Measurements from ENCODE around the gene RBBP8. TPM values are rescaled to one million over a fixed set of nuclear protein-coding genes. Genes with fewer than 3 reads are reported as not detected.

The RBBP8 gene
- total RNA-seq, 5 donors from 2014 or later (not counting 1 experiment from before 2014, with no cell fraction given): 2.9 to 5.8 (median 4.1) TPM

GRCh38 chr18:22977847-22978701 is 44.9 kb downstream of the RBBP8 start:
- H3K27ac ChIP-seq (ENCODE audit: low read length): no peak overlapping the region
- no peak overlapping the region for H3K27ac Mint-ChIP-seq
- no peak overlapping the region for H3K4me3 Mint-ChIP-seq
- H3K27me3 ChIP-seq (replicated peaks in 1 of 2; ENCODE audit: control insufficient read depth in 2 of 2, extremely low read depth in 1 of 2, insufficient read depth in 2 of 2, low read length in 1 of 2): no peaks in the 10 kb centered on the region
- H3K36me3 ChIP-seq (ENCODE audit: control insufficient read depth in 2 of 2, extremely low read depth in 1 of 2, insufficient read depth in 1 of 2, low read length in 1 of 2): no peaks in the 10 kb centered on the region
- no peaks in the 10 kb centered on the region for H3K9me3 Mint-ChIP-seq
- ChIA-PET POLR2A (interaction anchor here in 1 of 2 donors (0.6 to 1.0 kb wide), 4 partner anchors 12 to 466 kb away, joined by 3 to 6 read pairs (median 4); no protein-coding TSS in a partner anchor), CTCF (interaction anchor here (0.6 to 1.4 kb wide), 4 partner anchors 10 to 121 kb away, joined by 3 to 6 read pairs (median 3); partner anchors contain the start of gene RBBP8 (in 1 of the 2))
- H3K36me3 Mint-ChIP-seq: no peaks in the 10 kb centered on the region
- no peaks in the 10 kb centered on the region for H3K9me3 ChIP-seq
- no peak overlapping the region for H3K4me3 ChIP-seq (ENCODE audit: control insufficient read depth in 1 of 2, extremely low read depth in 1 of 2, low read length in 1 of 2)
- ATAC-seq (replicated peaks in 1 of 4) (no peak), DNase-seq (peak in 1 of 35 experiments; percentile 12)
- WGBS (ENCODE audit: insufficient coverage): 40% methylated on average over 1 of the region's 5 CpGs
- H3K4me1 Mint-ChIP-seq: peaks cover 0 to 16% (median 7%) of the 10 kb centered on the region in 3 donors
- H3K4me1 ChIP-seq (ENCODE audit: control insufficient read depth in 1 of 2, extremely low read depth in 1 of 2, insufficient read depth in 2 of 2, low read length in 2 of 2): no peaks in the 10 kb centered on the region
- no peaks in the 10 kb centered on the region for H3K27me3 Mint-ChIP-seq

GRCh38 chr18:22980394-22980793 is 47.3 kb downstream of the RBBP8 start:
- WGBS (ENCODE audit: insufficient coverage): no CpG with 5 or more reads among the region's 1 CpG
- CTCF ChIA-PET: interaction anchor here in 1 of 2 donors (0.6 kb wide), 1 partner anchor 133 kb away, joined by 4 read pairs; no protein-coding TSS in a partner anchor
- DNase-seq (no peak), ATAC-seq (replicated peaks in 1 of 4) (no peak)
- Mint-ChIP-seq H3K27me3 (no peaks in the 10 kb centered on the region), H3K9me3 (no peaks in the 10 kb centered on the region), H3K36me3 (no peaks in the 10 kb centered on the region), H3K27ac (no peak overlapping the region), H3K4me1 (peaks cover 0 to 16% (median 7%) of the 10 kb centered on the region in 3 donors), H3K4me3 (no peak overlapping the region)
- Histone ChIP-seq H3K36me3 (ENCODE audit: control insufficient read depth in 2 of 2, extremely low read depth in 1 of 2, insufficient read depth in 1 of 2, low read length in 1 of 2) (no peaks in the 10 kb centered on the region), H3K4me3 (ENCODE audit: control insufficient read depth in 1 of 2, extremely low read depth in 1 of 2, low read length in 1 of 2) (no peak overlapping the region), H3K27me3 (replicated peaks in 1 of 2; ENCODE audit: control insufficient read depth in 2 of 2, extremely low read depth in 1 of 2, insufficient read depth in 2 of 2, low read length in 1 of 2) (no peaks in the 10 kb centered on the region), H3K27ac (ENCODE audit: low read length) (no peak overlapping the region), H3K4me1 (ENCODE audit: control insufficient read depth in 1 of 2, extremely low read depth in 1 of 2, insufficient read depth in 2 of 2, low read length in 2 of 2) (no peaks in the 10 kb centered on the region), H3K9me3 (no peaks in the 10 kb centered on the region)
- POLR2A ChIA-PET: no interaction called here

- Histone ChIP-seq H3K27ac (ENCODE audit: low read length) (no peak overlapping the region), H3K36me3 (ENCODE audit: control insufficient read depth in 2 of 2, extremely low read depth in 1 of 2, insufficient read depth in 1 of 2, low read length in 1 of 2) (no peaks in the 10 kb centered on the region), H3K9me3 (no peaks in the 10 kb centered on the region), H3K4me3 (ENCODE audit: control insufficient read depth in 1 of 2, extremely low read depth in 1 of 2, low read length in 1 of 2) (no peak overlapping the region), H3K4me1 (ENCODE audit: control insufficient read depth in 1 of 2, extremely low read depth in 1 of 2, insufficient read depth in 2 of 2, low read length in 2 of 2) (no peaks in the 10 kb centered on the region), H3K27me3 (replicated peaks in 1 of 2; ENCODE audit: control insufficient read depth in 2 of 2, extremely low read depth in 1 of 2, insufficient read depth in 2 of 2, low read length in 1 of 2) (no peaks in the 10 kb centered on the region)
- Mint-ChIP-seq H3K4me1 (peaks cover 0 to 12% (median 7%) of the 10 kb centered on the region in 3 donors), H3K4me3 (no peak overlapping the region), H3K9me3 (no peaks in the 10 kb centered on the region), H3K27me3 (no peaks in the 10 kb centered on the region), H3K27ac (no peak overlapping the region), H3K36me3 (no peaks in the 10 kb centered on the region)
- CTCF ChIA-PET: interaction anchor here (0.5 to 4.1 kb wide), 7 partner anchors 23 to 1415 kb away, joined by 3 to 54 read pairs (median 4); partner anchors contain the start of gene RBBP8 (in 2 of the 2)
- WGBS (ENCODE audit: insufficient coverage): 90% methylated on average over 3 of the region's 6 CpGs
- ATAC-seq (replicated peaks in 1 of 4) (no peak), DNase-seq (no peak)
- POLR2A ChIA-PET: interaction anchor here in 1 of 2 donors (0.5 kb wide), 1 partner anchor 17 kb away, joined by 3 read pairs; no protein-coding TSS in a partner anchor
These were observed 48.4 kb downstream of the RBBP8 start for GRCh38 chr18:22981274-22982133.

- ChIA-PET CTCF (interaction anchor here (0.6 to 4.1 kb wide), 9 partner anchors 17 to 185 kb away, joined by 3 to 54 read pairs (median 3); partner anchors contain the start of gene RBBP8 (in 1 of the 2)), POLR2A (interaction anchor here in 1 of 2 donors (0.6 to 0.8 kb wide), 2 partner anchors 57 to 276 kb away, joined by 3 read pairs; no protein-coding TSS in a partner anchor)
- DNase-seq (peak in 1 of 35 experiments; percentile 44), ATAC-seq (replicated peaks in 1 of 4) (no peak)
- H3K27ac Mint-ChIP-seq: no peak overlapping the region
- H3K4me3 ChIP-seq (ENCODE audit: control insufficient read depth in 1 of 2, extremely low read depth in 1 of 2, low read length in 1 of 2): no peak overlapping the region
- no peaks in the 10 kb centered on the region for H3K36me3 Mint-ChIP-seq
- no peaks in the 10 kb centered on the region for H3K4me1 ChIP-seq (ENCODE audit: control insufficient read depth in 1 of 2, extremely low read depth in 1 of 2, insufficient read depth in 2 of 2, low read length in 2 of 2)
- H3K4me1 Mint-ChIP-seq: peaks cover 0 to 7% (median 5%) of the 10 kb centered on the region in 3 donors
- H3K4me3 Mint-ChIP-seq: no peak overlapping the region
- H3K27me3 Mint-ChIP-seq: no peaks in the 10 kb centered on the region
- no CpG with 5 or more reads among the region's 3 CpGs for WGBS (ENCODE audit: insufficient coverage)
- H3K9me3 Mint-ChIP-seq: no peaks in the 10 kb centered on the region
- no peak overlapping the region for H3K27ac ChIP-seq (ENCODE audit: low read length)
- H3K9me3 ChIP-seq: no peaks in the 10 kb centered on the region
- no peaks in the 10 kb centered on the region for H3K36me3 ChIP-seq (ENCODE audit: control insufficient read depth in 2 of 2, extremely low read depth in 1 of 2, insufficient read depth in 1 of 2, low read length in 1 of 2)
- no peaks in the 10 kb centered on the region for H3K27me3 ChIP-seq (replicated peaks in 1 of 2; ENCODE audit: control insufficient read depth in 2 of 2, extremely low read depth in 1 of 2, insufficient read depth in 2 of 2, low read length in 1 of 2)
These were observed 50.0 kb downstream of the RBBP8 start for GRCh38 chr18:22983175-22983574.

GRCh38 chr18:22985250-22985649 is 52.1 kb downstream of the RBBP8 start:
- Mint-ChIP-seq H3K36me3 (no peaks in the 10 kb centered on the region), H3K4me1 (no peaks in the 10 kb centered on the region), H3K27me3 (no peaks in the 10 kb centered on the region), H3K9me3 (no peaks in the 10 kb centered on the region), H3K4me3 (no peak overlapping the region), H3K27ac (no peak overlapping the region)
- DNase-seq (no peak), ATAC-seq (replicated peaks in 1 of 4) (no peak)
- 96% methylated on average over 2 of the region's 2 CpGs for WGBS (ENCODE audit: insufficient coverage)
- Histone ChIP-seq H3K4me1 (ENCODE audit: control insufficient read depth in 1 of 2, extremely low read depth in 1 of 2, insufficient read depth in 2 of 2, low read length in 2 of 2) (no peaks in the 10 kb centered on the region), H3K9me3 (no peaks in the 10 kb centered on the region), H3K4me3 (ENCODE audit: control insufficient read depth in 1 of 2, extremely low read depth in 1 of 2, low read length in 1 of 2) (no peak overlapping the region), H3K27ac (ENCODE audit: low read length) (no peak overlapping the region), H3K27me3 (replicated peaks in 1 of 2; ENCODE audit: control insufficient read depth in 2 of 2, extremely low read depth in 1 of 2, insufficient read depth in 2 of 2, low read length in 1 of 2) (no peaks in the 10 kb centered on the region), H3K36me3 (ENCODE audit: control insufficient read depth in 2 of 2, extremely low read depth in 1 of 2, insufficient read depth in 1 of 2, low read length in 1 of 2) (no peaks in the 10 kb centered on the region)
- CTCF ChIA-PET: interaction anchor here in 1 of 2 donors (4.1 kb wide), 1 partner anchor 55 kb away, joined by 54 read pairs; the partner anchor contains the start of gene RBBP8
- POLR2A ChIA-PET: no interaction called here
